ENCODE results near the gene FBXL16.

The FBXL16 gene

GRCh38 chr16:672851-673250 lies 32.8 kb downstream of the FBXL16 start:
- no peak overlapping the region for H3K4me3 ChIP-seq (ENCODE audit: low read length)

DNA sequence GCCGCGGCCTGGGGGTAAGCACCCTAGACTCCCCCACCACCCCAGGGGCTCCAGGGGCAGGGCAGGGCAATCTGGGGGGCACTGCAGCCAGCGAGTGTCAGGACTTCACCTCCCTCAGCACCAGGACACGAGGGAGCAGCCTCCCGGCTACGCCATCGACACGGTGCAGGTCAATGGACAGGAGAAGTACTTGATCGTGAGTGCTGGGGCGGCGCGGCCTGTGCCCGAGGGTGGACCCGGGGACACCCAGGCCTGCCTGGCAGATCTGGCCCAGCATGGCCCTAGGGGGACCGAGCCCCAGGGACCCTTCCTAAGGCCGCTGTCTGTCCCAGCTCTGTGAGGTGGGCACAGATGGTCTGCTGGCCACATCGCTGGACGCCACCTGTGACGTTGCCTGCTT lies 33.2 kb downstream of the FBXL16 start:
- TF ChIP-seq, protein P1, sequence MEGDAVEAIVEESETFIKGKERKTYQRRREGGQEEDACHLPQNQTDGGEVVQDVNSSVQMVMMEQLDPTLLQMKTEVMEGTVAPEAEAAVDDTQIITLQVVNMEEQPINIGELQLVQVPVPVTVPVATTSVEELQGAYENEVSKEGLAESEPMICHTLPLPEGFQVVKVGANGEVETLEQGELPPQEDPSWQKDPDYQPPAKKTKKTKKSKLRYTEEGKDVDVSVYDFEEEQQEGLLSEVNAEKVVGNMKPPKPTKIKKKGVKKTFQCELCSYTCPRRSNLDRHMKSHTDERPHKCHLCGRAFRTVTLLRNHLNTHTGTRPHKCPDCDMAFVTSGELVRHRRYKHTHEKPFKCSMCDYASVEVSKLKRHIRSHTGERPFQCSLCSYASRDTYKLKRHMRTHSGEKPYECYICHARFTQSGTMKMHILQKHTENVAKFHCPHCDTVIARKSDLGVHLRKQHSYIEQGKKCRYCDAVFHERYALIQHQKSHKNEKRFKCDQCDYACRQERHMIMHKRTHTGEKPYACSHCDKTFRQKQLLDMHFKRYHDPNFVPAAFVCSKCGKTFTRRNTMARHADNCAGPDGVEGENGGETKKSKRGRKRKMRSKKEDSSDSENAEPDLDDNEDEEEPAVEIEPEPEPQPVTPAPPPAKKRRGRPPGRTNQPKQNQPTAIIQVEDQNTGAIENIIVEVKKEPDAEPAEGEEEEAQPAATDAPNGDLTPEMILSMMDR (IDR thresholded peaks at IDR 0.05; ENCODE audit: low read depth, low read length), result no peak
- no peak for TF ChIP-seq EZH2phosphoT487 (IDR thresholded peaks at IDR 0.05; ENCODE audit: low read depth)

More at GRCh38 chr16:672851-673250, 32.8 kb downstream of the FBXL16 start:
- Histone ChIP-seq H3K36me3 (replicated peaks; ENCODE audit: low read depth, low read length) (peaks cover 26% of the 10 kb centered on the region), H3K9ac (ENCODE audit: low read length) (no peak overlapping the region), H3K9me3 (ENCODE audit: insufficient read depth, low read length) (no peaks in the 10 kb centered on the region), H3K4me1 (ENCODE audit: low read length) (peaks cover 7% of the 10 kb centered on the region), H3K4me2 (ENCODE audit: low read length) (no peak overlapping the region), H3K27ac (ENCODE audit: low read length) (no peak overlapping the region), H2AFZ (ENCODE audit: low read depth, low read length) (no peak overlapping the region), H3K79me2 (ENCODE audit: low read length) (peaks cover 21% of the 10 kb centered on the region), H3K27me3 (ENCODE audit: low read depth, low read length) (no peaks in the 10 kb centered on the region), H4K20me1 (ENCODE audit: insufficient read depth, low read length) (no peaks in the 10 kb centered on the region)
- TF ChIP-seq EZH2phosphoT487 (IDR thresholded peaks at IDR 0.05; ENCODE audit: low read depth), result no peak
- TF ChIP-seq, protein P1 (IDR thresholded peaks at IDR 0.05; ENCODE audit: low read depth, low read length), result no peak

DNA sequence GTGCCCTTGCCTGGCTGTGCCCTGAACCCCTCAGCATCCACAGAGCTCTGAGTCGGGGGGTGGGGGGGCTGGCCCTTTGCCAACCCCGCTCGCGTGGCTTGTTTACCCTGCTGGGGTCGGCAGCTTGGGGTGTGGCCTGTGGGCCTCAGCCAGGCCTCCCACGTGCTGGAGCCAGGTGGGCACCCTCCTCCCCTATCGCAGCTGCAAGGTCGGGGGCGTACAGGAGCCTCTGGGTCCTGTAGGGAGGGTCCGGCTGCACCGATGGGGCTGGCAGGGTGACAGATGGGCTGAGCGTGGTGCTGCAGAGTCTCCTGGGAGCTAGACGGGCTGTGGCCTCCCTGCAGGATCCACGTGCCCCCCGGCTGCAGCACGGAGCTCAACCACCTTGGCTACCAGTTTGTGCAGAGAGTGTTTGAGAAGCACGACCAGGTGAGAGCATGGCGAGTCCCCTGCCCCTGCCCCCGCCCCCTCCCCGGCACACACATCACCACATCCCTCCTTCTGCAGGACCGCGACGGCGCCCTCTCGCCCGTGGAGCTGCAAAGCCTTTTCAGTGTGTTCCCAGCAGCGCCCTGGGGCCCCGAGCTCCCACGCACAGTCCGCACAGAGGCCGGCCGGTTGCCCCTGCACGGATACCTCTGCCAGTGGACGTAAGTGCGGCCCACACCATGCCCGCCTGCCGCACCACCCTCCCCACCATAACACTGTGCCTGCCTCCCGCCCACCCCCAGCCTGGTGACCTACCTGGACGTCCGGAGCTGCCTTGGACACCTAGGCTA lies 34.1 kb downstream of the FBXL16 start:
- no peak overlapping the region for H2AFZ ChIP-seq (ENCODE audit: low read depth, low read length)
- no peaks in the 10 kb centered on the region for H3K27me3 ChIP-seq (ENCODE audit: low read depth, low read length)
- no peak overlapping the region for H3K4me3 ChIP-seq (ENCODE audit: low read length)
- TF ChIP-seq, protein P1 (IDR thresholded peaks at IDR 0.05; ENCODE audit: low read depth, low read length), result no peak
- no peak for TF ChIP-seq EZH2phosphoT487 (IDR thresholded peaks at IDR 0.05; ENCODE audit: low read depth)
- H4K20me1 ChIP-seq (ENCODE audit: insufficient read depth, low read length), result no peaks in the 10 kb centered on the region
- no peak overlapping the region for H3K4me2 ChIP-seq (ENCODE audit: low read length)
- no peaks in the 10 kb centered on the region for H3K9me3 ChIP-seq (ENCODE audit: insufficient read depth, low read length)
- H3K27ac ChIP-seq (ENCODE audit: low read length), result no peak overlapping the region
- H3K9ac ChIP-seq (ENCODE audit: low read length), result no peak overlapping the region
- H3K79me2 ChIP-seq (ENCODE audit: low read length), result peaks cover 21% of the 10 kb centered on the region
- H3K4me1 ChIP-seq (ENCODE audit: low read length), result peaks cover 12% of the 10 kb centered on the region
- peaks cover 26% of the 10 kb centered on the region for H3K36me3 ChIP-seq (replicated peaks; ENCODE audit: low read depth, low read length)

More for the DNA sequence above, 33.2 kb downstream of the FBXL16 start:
- Histone ChIP-seq H3K4me2 (ENCODE audit: low read length) (no peak overlapping the region), H3K27ac (ENCODE audit: low read length) (no peak overlapping the region), H3K27me3 (ENCODE audit: low read depth, low read length) (no peaks in the 10 kb centered on the region), H2AFZ (ENCODE audit: low read depth, low read length) (no peak overlapping the region), H3K9ac (ENCODE audit: low read length) (no peak overlapping the region), H3K4me1 (ENCODE audit: low read length) (peaks cover 11% of the 10 kb centered on the region), H3K79me2 (ENCODE audit: low read length) (peaks cover 21% of the 10 kb centered on the region), H4K20me1 (ENCODE audit: insufficient read depth, low read length) (no peaks in the 10 kb centered on the region), H3K9me3 (ENCODE audit: insufficient read depth, low read length) (no peaks in the 10 kb centered on the region), H3K36me3 (replicated peaks; ENCODE audit: low read depth, low read length) (peaks cover 26% of the 10 kb centered on the region), H3K4me3 (ENCODE audit: low read length) (no peak overlapping the region)

GRCh38 chr16:670485-671352 lies 34.9 kb downstream of the FBXL16 start:
- TF ChIP-seq EZH2phosphoT487 (IDR thresholded peaks at IDR 0.05; ENCODE audit: low read depth), result no peak
- TF ChIP-seq, protein P1 (IDR thresholded peaks at IDR 0.05; ENCODE audit: low read depth, low read length), result no peak
- Histone ChIP-seq H3K4me1 (ENCODE audit: low read length) (peaks cover 12% of the 10 kb centered on the region), H3K4me3 (ENCODE audit: low read length) (no peak overlapping the region), H3K27me3 (ENCODE audit: low read depth, low read length) (no peaks in the 10 kb centered on the region), H3K79me2 (ENCODE audit: low read length) (peaks cover 21% of the 10 kb centered on the region), H4K20me1 (ENCODE audit: insufficient read depth, low read length) (no peaks in the 10 kb centered on the region), H2AFZ (ENCODE audit: low read depth, low read length) (no peak overlapping the region), H3K4me2 (ENCODE audit: low read length) (no peak overlapping the region), H3K27ac (ENCODE audit: low read length) (no peak overlapping the region), H3K9me3 (ENCODE audit: insufficient read depth, low read length) (no peaks in the 10 kb centered on the region), H3K36me3 (replicated peaks; ENCODE audit: low read depth, low read length) (peaks cover 26% of the 10 kb centered on the region), H3K9ac (ENCODE audit: low read length) (no peak overlapping the region)
